HUES64 (cell line): Measurements from ENCODE around the gene TSEN54.
A peak's percentile ranks its signal among the peaks of the same experiment; 100 is the strongest.

Source experiments
- H3K27ac ChIP-seq: 2 replicates; pipeline ENCODE4 v1.7.0; 2013; ENCODE audit warnings: low read depth, low read length, inconsistent platforms
- H3K27me3 ChIP-seq: 2 replicates; pipeline ENCODE4 v1.6.1; 2013; ENCODE audit warnings: mild to moderate bottlenecking, low read length; ENCODE audit not compliant: insufficient read depth
- H3K36me3 ChIP-seq: 2 replicates; pipeline ENCODE4 v1.6.1; 2013; ENCODE audit warnings: mild to moderate bottlenecking, low read length; ENCODE audit not compliant: insufficient read depth
- H3K4me1 ChIP-seq: 2 replicates; pipeline ENCODE4 v1.6.1; 2013; ENCODE audit warnings: mild to moderate bottlenecking, low read length, moderate library complexity; ENCODE audit not compliant: insufficient read depth
- H3K4me3 ChIP-seq: 2 replicates; pipeline ENCODE4 v1.5.1; 2013; ENCODE audit warnings: mild to moderate bottlenecking, low read length, moderate library complexity
- H3K9ac ChIP-seq: 2 replicates; pipeline ENCODE4 v1.6.1; 2013; ENCODE audit warnings: mild to moderate bottlenecking, low read depth, low read length
- H3K9me3 ChIP-seq: 2 replicates; pipeline ENCODE4 v1.6.1; 2013; ENCODE audit warnings: low read depth, low read length; ENCODE audit not compliant: insufficient read depth
- WGBS: fragments of 150-250, 120-280 bp; methylation state at CpG from one replicate; pipeline ENCODE4 v1.1.7; 2013; ENCODE audit warnings: missing lambda C conversion rate; 5-methylcytosine and 5-hydroxymethylcytosine counted together

The TSEN54 gene

GRCh38 chr17:75539967-75540729 is 23.8 kb downstream of the TSEN54 start:
- Histone ChIP-seq H3K9me3 (no peaks in the 10 kb centered on the region), H3K27me3 (no peaks in the 10 kb centered on the region), H3K4me1 (peaks cover under 1% of the 10 kb centered on the region; the same call in 1 of the 2 replicates), H3K9ac (no peak overlapping the region), H3K27ac (no peak overlapping the region), H3K4me3 (no peak overlapping the region), H3K36me3 (no peaks in the 10 kb centered on the region)
- WGBS = 94% methylated on average over 13 of the region's 13 CpGs

DNA sequence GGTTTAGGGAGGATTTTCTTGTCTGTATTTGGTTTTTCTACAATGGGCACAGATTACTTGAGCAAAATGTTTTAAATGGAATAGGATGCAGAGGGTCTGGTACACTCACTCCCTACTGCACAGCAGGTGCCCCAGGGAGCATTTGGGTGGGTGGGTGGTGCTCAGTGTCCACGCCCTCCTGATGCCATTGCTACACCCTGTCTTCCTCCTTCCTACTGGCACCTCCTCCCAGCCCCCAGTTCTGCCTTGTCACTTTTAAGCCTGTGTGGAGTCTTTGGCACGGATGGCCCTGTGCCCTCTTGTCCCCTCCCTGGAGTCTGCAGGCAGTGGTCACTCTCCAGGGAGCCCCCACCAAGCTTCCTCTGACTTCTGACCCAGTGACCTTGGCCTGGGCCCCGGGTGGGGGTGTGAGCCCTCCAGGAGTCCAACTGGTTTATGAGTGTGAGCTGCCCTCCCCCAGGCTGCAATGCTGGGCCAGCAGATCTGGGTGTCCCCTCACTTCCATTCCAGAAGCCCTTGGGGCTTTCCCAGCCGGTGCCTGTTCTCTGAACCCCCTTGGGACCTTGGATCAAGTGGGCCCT is 24.7 kb downstream of the TSEN54 start:
- 91% methylated on average over 4 of the region's 4 CpGs for WGBS
- peaks cover 3% of the 10 kb centered on the region; the same call in 1 of the 2 replicates for H3K4me1 ChIP-seq
- H3K9ac ChIP-seq = no peak overlapping the region
- no peaks in the 10 kb centered on the region for H3K9me3 ChIP-seq
- H3K36me3 ChIP-seq = no peaks in the 10 kb centered on the region
- no peak overlapping the region for H3K4me3 ChIP-seq
- no peak overlapping the region for H3K27ac ChIP-seq
- no peaks in the 10 kb centered on the region for H3K27me3 ChIP-seq

GRCh38 chr17:75542229-75542628 is 25.9 kb downstream of the TSEN54 start:
- 90% methylated on average over 7 of the region's 8 CpGs for WGBS
- peaks cover 3% of the 10 kb centered on the region; the same call in 1 of the 2 replicates for H3K4me1 ChIP-seq
- no peak overlapping the region for H3K4me3 ChIP-seq
- no peaks in the 10 kb centered on the region for H3K27me3 ChIP-seq
- H3K9ac ChIP-seq = no peak overlapping the region
- H3K9me3 ChIP-seq = no peaks in the 10 kb centered on the region
- H3K27ac ChIP-seq = no peak overlapping the region
- no peaks in the 10 kb centered on the region for H3K36me3 ChIP-seq

DNA sequence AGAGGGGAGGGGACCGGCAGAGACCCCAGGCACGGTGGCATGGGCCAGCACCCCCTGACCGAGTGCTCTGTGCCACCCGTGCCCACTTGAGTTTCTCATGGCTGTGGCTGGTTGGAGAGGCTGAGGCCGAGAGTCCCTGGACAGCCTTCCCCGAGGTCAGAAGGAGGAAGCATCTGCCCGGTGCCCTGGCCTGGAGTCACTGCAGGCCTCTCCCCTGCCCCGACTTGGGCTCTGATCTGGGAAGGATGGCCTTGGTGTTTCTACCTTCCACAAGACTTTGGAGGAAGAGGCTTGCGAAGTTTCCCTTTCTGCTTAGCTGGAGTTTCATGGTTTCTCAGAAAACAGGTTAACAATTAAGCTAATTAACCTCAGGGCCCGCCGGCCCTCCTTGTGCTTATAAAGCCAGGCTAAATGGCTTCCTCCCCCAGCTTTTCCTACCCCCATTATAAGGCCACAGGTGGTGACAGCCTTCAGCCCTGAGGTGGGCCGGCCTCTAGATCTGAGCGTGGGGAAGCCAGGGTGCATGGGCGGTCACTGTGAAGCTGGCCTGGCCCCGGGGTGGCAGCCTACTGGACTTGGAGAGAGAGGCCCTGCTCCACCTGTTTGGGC is 26.5 kb downstream of the TSEN54 start:
- Histone ChIP-seq H3K4me3 (no peak overlapping the region), H3K4me1 (peaks cover 3% of the 10 kb centered on the region; the same call in 1 of the 2 replicates), H3K27me3 (no peaks in the 10 kb centered on the region), H3K36me3 (no peaks in the 10 kb centered on the region), H3K9ac (no peak overlapping the region), H3K27ac (no peak overlapping the region; the same call in 1 of the 2 replicates), H3K9me3 (no peaks in the 10 kb centered on the region)
- 90% methylated on average over 15 of the region's 15 CpGs for WGBS

DNA sequence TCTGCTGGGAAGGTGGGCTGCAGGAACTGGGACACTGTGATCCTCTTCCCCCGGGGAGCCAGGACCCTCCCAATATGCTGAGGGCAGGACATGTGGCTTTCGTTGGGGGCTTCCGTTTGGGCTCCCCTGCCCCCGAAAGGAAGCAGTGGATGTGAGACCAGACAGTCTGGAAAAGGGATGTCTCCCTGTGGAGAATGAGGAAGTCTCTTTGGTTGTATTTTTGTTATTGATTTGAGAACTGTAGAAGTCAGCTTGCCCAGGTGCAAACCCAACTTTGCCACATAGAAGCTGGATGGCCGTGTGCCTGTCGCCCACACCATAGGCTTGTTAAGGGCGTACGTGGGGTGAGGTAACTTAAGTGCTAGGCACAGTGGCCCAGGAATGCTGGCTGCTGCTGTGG is 27.9 kb downstream of the TSEN54 start:
- no peak overlapping the region for H3K4me3 ChIP-seq
- no peak overlapping the region for H3K9ac ChIP-seq
- H3K36me3 ChIP-seq = no peaks in the 10 kb centered on the region
- no peaks in the 10 kb centered on the region for H3K9me3 ChIP-seq
- WGBS = 92% methylated on average over 8 of the region's 8 CpGs
- H3K27me3 ChIP-seq = no peaks in the 10 kb centered on the region
- H3K4me1 ChIP-seq = peaks cover 8% of the 10 kb centered on the region
- H3K27ac ChIP-seq = no peak overlapping the region

GRCh38 chr17:75546181-75546580 is 29.9 kb downstream of the TSEN54 start:
- Histone ChIP-seq H3K9ac (no peak overlapping the region), H3K36me3 (no peaks in the 10 kb centered on the region), H3K27ac (no peak overlapping the region), H3K9me3 (no peaks in the 10 kb centered on the region), H3K27me3 (no peaks in the 10 kb centered on the region), H3K4me3 (no peak overlapping the region), H3K4me1 (peaks cover 19% of the 10 kb centered on the region)
- WGBS = 96% methylated on average over 13 of the region's 13 CpGs

DNA sequence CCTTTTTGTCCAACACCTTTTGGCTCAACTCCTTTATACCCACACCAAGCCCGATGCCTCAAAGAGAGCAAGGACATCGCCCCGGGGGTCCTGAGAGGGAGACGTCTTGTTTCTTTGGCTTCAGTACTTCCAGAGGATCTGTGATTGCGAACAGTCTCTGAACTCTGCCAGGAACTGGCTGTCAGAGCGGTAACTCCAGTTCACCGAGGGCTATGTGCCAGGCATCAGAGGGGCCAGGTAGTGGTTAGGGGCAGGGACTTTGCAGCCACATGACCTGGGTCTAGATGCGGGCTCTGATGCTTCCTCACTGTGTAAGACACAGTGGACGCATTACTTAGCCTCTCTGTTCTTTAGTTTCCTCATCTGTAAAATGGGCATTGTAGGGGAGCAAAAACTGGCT is 30.8 kb downstream of the TSEN54 start:
- no peak overlapping the region for H3K4me3 ChIP-seq
- H3K9ac ChIP-seq = no peak overlapping the region
- no peaks in the 10 kb centered on the region for H3K9me3 ChIP-seq
- H3K27ac ChIP-seq = no peak overlapping the region
- peaks cover 24% of the 10 kb centered on the region for H3K4me1 ChIP-seq
- no peaks in the 10 kb centered on the region for H3K27me3 ChIP-seq
- no peaks in the 10 kb centered on the region for H3K36me3 ChIP-seq
- WGBS = 91% methylated on average over 9 of the region's 9 CpGs

GRCh38 chr17:75548813-75549212 is 32.5 kb downstream of the TSEN54 start:
- Histone ChIP-seq H3K4me3 (no peak overlapping the region; the same call in 1 of the 2 replicates), H3K27me3 (no peaks in the 10 kb centered on the region), H3K27ac (peak overlapping the region; percentile 41; the same call in 1 of the 2 replicates), H3K9me3 (no peaks in the 10 kb centered on the region), H3K4me1 (peaks cover 29% of the 10 kb centered on the region), H3K9ac (no peak overlapping the region), H3K36me3 (no peaks in the 10 kb centered on the region)
- WGBS = 91% methylated on average over 5 of the region's 5 CpGs

GRCh38 chr17:75549246-75550138 is 33.2 kb downstream of the TSEN54 start:
- no peaks in the 10 kb centered on the region for H3K9me3 ChIP-seq
- peak overlapping the region; percentile 50 for H3K4me3 ChIP-seq
- H3K27me3 ChIP-seq = no peaks in the 10 kb centered on the region
- H3K9ac ChIP-seq = peak overlapping the region; percentile 65; the same call in 1 of the 2 replicates
- H3K27ac ChIP-seq = peak overlapping the region; percentile 81
- peaks cover 29% of the 10 kb centered on the region for H3K4me1 ChIP-seq
- 53% methylated on average over 22 of the region's 22 CpGs for WGBS
- no peaks in the 10 kb centered on the region for H3K36me3 ChIP-seq

DNA sequence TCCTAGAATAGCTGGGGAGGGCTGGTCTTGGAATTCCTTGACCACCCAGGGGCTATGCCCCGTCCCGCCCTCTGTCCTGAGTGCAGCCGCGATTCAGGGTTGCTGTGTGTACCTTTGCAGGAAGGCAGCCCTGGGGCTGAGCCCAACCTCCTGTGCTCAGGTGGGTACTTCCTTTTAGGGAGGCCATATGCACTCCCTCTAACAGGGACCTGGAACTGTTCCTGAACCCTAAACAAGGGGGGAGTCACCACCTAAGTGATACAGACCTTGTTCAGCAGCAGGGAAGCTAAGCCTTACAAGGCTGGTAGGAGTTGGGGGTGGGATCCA is 33.8 kb downstream of the TSEN54 start:
- Histone ChIP-seq H3K9ac (peak overlapping the region; percentile 65; the same call in 1 of the 2 replicates), H3K27ac (peak overlapping the region; percentile 81; the same call in 1 of the 2 replicates), H3K36me3 (no peaks in the 10 kb centered on the region), H3K4me3 (peak overlapping the region; percentile 50), H3K27me3 (no peaks in the 10 kb centered on the region), H3K9me3 (no peaks in the 10 kb centered on the region), H3K4me1 (peaks cover 29% of the 10 kb centered on the region)
- 66% methylated on average over 4 of the region's 4 CpGs for WGBS
